ENCODE measurements around the gene ZRANB3.

The ZRANB3 gene

DNA sequence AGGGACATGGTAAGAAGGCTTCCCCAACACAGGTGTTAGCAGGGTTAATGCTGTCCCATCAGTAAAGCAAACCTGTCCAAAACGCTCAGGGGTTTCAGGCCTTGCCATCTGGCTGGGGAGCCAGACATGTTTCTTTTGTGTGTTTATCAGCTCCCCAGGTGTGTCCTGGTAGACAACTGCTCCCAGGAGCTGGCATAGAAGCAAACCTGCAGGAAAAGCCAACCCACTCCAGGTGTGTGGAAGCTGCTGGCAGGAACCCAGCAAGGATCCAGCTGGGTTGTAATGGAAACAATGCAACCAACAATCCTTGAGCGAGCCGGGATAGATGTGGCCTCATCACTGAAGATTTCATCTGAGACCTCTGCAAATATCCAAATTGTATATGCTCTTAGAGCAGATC lies 355.8 kb downstream of the ZRANB3 start:
- DNase-seq (ENCODE audit: low spot score): no peak

DNA sequence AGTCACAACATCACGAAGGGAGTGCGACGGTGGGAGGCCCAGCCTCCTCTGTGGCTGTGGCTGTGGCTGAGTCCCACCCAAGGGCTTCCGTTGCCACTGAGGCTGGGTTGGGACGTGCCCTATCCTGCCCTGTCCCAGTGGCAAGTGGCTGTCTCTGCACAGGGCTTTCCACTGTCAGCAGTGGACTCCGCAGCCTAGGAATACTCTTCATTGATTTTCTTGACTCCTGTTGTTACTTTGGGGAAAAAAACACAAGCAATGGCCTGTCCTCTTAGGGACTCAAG lies 356.3 kb downstream of the ZRANB3 start:
- no peak for DNase-seq (ENCODE audit: low spot score)

DNA sequence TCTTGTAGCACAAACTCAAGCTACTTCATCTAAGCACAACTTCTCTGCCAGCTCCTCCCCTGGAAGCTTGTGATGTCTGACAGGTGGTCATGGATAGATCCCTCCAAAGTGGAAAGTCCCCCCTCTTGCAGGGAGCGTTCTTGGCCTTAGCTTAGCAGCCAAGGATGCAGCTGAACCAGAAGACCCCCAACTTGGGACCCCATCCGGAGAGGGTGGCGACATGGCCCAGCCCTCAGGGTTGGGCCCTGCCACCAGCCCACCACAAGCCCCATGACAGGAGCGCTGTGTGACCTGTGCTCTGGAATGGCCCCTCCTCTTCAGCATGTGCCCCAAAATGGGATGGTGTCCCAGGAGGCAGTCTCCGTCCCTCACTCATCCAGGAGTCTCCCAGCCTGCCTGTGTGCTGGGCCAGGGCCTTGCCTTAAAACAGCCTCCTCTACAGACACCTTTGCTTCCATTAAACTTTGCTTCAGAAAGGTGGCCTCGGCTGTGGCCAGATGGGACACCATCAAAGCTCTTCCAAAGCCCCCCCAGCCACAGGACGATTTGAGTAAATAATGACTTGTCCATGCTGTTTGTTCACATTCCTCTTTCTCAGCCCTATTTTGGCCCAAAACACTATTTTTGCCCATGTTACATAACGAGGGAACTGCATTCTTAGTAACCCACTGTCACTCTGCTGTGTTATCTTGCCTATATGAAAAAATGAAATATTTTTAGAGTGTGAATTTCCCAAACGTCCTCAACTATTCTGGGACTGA lies 356.8 kb downstream of the ZRANB3 start:
- no peak for DNase-seq (ENCODE audit: low spot score)

DNA sequence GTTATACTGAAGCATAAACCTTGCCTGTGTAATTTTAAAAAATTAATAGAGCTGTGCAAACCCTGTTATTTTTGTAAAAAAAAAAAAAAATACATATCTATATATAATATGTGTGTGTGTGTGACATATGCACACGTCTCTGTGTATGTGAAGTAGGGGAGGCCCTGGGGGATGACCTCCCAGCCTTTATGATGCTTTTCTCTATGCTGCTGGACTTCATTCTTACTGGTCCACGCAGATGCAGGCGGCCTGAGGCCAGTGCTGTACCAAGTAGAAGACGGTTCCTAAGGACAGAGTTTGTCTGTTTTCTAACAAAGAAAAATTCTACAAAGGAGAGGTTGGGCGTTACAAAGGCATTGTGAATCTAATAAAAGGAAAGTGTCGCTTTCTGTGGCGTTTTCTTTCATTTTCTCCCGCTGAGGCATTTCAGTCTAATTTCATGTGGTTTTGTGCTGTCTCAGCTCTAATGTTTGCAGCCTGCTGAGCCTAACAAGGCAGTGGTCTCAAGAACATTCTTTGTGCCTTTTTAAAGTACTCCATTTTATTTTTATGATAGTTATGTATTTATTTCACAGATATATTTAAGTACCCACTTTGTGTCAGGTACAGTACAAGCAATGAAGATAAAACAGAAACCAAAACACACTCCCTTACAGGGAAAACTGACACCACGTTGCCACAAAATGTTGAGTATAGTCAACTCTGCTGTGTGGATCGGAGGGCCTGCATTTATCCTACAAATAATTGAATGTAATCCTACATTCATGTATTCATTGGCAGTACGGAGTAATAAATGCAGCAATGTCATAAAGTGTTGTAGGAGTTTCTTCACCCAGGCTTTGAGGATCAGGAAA lies 360.9 kb downstream of the ZRANB3 start:
- DNase-seq (ENCODE audit: low spot score): peak; percentile 31

DNA sequence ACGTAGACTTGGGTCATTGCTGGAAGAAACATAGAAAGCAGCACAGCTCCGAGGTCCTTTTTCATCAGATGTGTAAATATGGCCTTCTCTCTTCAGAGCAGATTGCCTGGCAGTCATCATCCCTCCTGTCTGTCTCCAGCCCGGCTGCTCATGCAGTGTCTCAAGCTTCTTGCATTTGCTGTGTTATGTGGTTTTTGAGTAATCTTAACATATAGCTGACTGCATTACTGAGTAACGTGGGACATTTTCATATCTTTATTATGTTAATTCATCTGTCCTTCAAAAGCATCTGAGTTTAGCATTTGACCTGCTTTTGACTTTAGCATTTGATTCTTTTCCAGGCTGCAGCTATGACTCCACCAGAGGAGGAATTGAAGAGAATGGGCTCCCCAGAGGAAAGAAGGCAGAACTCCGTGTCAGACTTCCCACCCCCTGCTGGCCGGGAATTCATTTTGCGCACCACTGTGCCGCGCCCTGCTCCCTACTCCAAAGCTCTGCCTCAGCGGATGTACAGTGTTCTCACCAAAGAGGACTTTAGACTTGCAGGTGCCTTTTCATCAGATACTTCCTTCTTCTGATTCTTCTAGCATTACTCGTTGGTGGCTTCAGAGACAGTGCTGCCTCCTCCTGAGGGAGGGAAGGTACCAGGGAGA lies 362.7 kb downstream of the ZRANB3 start:
- no peak for DNase-seq (ENCODE audit: low spot score)

DNA sequence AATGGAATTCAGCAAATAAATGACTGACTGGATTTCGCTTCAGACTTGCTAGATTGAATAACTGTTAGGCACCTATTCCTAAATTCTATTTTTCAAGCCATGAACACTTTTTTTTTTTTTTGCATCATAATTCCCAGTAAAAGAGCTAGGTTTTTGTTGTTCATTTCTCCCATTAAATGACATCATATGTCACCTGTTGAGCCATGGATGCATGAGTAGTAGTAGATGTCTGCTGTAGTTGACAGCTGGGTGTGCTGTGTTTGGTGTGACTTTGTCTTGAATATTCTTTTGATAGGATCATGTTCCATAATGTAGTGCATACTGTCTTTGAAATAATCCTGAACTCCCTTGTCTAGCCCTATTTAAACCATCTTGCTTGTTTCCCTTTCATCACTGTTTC lies 363.7 kb downstream of the ZRANB3 start:
- no peak for DNase-seq (ENCODE audit: low spot score)

DNA sequence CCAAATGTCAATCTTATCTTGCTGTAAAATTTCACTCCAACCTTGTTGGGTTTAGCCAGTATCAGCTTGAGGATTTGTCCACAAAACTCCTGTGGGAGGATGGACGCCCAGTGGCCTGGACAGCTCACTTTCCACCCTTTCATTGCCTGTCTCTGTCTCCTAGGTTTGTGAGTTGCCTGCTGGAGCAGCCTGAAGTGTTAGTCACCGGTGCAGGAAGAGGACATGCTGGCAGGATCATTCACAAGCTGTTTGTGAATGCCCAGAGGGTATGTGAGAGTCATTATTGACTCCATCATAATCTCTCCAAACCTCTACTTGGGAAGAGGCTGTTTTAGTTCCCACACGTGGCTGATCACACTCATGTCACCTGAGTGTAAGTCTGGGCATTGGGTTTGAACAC lies 366.6 kb downstream of the ZRANB3 start:
- no peak for DNase-seq (ENCODE audit: low spot score)

DNA sequence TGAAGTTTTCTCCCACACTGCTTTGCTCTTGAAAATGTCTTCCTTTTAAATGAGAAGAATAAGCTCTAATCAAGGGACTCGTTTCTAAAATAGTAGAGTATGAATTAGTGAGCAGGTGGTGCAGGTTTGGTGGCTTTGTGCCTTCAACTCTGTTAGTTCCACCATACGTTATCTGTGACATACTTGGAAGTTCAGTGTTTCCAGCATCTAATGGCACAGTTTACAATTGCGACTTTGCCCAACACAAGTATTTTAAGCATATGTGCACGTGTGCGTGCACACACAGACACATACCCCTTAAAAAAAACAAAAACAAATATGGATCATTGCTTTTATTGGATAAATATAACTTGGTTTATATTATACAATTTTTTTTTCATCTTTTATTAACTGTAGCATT lies 367.1 kb downstream of the ZRANB3 start:
- DNase-seq (ENCODE audit: low spot score): no peak

DNA sequence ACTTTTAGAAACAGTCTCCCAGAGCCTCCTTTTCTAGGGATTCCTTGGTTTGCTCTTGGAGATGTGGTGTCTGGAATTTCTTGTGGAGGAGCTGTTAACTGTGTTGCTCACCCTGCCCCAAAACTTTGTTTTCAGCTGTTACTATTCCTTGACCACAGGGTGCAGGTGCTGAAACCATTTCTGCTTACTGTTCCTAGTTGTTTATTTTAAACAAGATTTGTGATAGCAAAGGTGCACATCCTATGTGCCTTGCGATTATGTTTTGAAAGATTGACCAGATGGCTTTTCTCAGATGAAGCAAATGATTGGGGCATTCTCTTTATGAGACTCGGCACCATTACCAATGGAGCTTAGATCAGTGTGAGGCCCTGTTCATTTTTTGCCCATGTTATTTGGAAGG lies 367.7 kb downstream of the ZRANB3 start:
- DNase-seq (ENCODE audit: low spot score): no peak

DNA sequence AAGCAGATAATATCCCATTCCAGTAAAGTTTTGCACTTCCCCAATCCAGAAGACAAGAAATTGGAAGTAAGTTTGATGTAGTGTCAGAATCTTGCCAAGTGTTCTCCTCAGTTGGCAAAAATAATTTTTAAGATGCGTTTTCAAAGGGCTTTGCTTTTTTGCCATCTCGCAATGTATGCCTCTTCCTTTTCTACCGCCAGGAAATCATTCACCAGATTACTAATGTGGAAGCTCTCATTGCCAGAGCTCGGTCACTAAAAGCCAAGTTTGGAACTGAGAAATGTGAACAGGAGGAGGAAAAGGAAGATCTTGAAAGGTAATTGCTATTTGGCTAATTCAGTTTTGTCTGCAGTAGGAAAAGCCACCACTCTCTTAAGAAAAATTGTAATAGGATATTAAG lies 368.2 kb downstream of the ZRANB3 start:
- DNase-seq (ENCODE audit: low spot score): no peak

DNA sequence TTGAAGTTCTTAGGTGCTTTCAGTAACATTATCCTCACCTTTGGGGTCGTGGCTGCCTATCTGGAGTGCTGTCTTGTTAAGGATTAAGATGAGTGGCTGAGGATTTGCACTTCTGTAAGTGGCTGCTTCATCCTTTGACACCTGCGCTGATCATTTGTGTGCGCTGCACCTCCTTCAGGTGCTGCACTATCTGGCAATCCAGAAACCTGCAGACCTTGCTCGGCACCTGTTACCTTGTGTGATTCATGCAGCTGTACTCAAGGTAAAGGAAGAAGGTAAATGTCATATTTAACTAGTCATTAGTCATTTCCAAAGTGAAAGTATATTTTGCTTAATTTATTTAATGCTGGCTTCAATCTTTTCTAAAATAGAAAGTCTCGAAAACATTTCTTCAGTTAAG lies 368.6 kb downstream of the ZRANB3 start:
- no peak for DNase-seq (ENCODE audit: low spot score)

DNA sequence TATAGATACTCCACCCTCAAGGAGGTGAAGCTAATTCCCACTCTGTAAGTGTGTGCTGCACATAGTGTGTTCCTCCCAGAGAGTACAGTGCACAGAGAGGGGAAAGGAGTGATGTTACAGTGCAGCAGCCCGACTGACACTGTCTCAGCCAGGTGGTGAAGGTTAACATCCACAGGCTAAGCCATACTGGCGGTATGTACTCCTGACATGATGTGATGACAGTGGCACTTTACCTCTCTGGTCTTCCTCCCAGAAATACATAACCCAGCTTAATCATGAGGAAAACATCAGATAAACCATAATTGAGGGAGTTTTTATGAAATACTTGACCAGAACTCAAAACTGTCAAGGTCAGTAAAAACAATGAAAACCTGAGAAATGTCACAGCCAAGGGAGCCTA lies 371.8 kb downstream of the ZRANB3 start:
- no peak for DNase-seq (ENCODE audit: low spot score)

DNA sequence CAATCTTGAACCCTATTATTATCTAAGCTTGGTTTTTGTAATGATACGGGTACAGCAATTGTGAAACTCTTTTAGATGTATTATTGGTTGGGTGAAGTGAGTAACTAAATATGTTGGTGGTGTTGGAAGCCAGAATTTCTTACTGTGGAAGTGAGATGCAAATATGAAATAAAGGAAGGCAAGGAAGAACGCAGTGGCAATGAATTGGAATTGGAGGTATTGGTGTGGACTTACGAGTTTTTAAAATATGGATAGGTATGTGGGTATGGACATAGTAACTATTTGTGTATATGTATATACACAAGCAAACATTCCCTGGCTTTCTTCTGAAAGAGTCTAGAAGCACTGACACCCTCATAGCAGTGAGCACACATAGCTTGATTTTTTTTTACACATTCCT lies 373.2 kb downstream of the ZRANB3 start:
- no peak for DNase-seq (ENCODE audit: low spot score)

DNA sequence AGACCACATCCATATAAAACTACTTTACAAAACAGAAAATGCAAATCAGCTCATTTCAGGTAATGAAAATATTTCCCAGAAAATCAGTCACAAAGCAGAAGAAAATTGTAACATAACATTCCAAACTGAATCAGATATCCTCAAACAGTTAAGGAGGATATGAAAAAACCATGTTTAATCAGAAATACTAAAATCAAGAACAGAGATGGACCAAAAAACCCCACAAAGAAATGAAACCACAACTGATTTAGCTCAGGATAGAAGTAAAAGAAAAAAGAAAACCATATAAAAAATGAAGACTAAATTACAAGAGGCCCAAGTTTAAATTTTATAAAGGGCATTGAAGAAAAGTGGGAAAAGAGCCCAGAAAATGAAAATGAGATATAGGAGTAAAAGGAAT lies 376.1 kb downstream of the ZRANB3 start:
- DNase-seq (ENCODE audit: low spot score): no peak

DNA sequence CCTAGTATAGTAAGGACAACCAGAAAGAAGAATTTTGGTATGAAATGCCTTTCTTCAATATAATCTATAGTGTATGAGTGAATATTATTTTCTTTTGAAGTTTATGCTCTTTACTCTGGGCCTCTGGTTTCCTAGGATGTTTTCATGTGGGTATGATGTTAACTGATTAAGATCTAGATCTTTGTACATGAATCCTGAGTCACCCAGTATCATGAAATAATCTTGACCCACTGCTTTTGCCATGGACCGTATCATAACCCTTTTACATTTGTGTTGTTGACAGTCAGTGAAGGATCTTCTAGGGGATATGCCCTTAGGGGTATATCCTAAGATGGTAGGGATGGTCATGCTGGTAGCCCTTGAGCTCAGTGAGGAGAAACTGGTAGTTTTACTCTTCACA lies 378.7 kb downstream of the ZRANB3 start:
- DNase-seq (ENCODE audit: low spot score): no peak

DNA sequence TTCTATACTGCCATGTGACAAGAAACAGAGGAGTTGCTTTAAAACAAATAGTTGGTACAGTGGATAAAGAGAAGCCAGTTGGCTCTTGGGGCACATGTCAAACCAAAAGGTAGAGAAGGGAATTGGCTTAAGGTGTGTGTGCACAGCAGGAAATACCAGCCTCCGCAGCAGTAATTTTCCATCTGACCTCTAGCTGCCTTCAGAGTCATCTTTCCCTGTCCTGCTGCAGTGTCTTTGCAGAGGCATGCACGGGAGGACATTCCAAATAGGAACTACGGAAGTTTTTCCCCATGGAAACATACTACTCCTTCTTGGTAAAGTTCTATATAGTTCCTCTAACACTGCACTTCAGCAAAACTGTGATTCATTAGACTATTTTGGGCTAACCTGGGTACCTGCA lies 379.4 kb downstream of the ZRANB3 start:
- no peak for DNase-seq (ENCODE audit: low spot score)

DNA sequence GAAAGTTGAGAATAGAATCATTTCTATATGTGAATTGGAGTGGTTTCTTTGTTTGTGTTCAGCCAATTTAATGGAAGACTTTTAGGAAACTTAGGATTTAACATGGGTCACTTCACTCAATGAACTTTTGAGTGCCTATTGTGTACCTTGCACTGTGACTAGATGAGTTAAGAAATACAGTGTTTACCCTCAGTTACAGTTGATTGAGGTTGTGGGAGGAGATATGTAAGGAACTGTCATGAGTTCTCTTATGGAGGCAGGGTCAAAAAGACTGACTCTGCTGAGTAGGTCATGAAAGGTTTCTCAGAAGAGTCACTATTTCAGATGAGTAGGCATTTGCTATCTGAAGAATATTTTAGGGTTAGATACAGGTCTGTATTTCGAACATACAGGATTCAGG lies 380.3 kb downstream of the ZRANB3 start:
- no peak for DNase-seq (ENCODE audit: low spot score)

DNA sequence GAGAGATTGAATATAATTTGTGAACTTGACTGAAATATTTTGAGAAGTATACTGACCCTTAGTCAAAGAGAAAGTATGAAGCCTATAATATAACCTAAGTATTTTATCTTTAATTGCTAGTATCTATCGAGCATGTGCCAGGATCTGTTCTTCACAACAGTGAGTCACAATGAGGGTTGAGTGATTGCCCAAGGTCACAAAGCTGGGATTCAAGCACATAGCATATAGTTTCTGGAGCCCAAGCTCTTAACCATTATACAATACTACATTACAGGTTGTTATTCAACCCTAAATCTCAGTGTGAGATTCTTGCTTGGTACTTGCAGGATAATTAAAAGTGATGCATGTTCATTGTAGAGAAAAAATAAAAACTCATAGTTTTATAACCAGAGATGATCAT lies 381.8 kb downstream of the ZRANB3 start:
- DNase-seq (ENCODE audit: low spot score): no peak

DNA sequence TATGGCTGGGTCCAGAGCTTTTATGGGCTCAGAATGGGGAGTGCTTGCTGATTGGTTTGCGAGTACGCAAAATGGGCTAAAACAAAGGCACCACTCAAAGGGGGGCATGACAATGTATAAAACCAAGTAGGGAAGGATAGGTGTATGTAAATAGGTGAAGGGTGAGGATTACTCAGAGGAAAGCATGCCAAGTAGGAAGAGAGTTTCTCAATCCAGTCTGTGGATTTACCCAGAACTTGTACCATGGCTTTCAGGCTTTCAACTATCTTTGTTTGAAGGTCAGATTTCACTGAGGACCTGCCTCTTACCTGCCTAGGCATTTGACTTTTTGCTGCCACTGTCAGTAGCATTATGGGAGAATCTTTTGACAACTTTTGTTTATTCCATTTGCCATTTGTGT lies 386.7 kb downstream of the ZRANB3 start:
- DNase-seq (ENCODE audit: low spot score): no peak

DNA sequence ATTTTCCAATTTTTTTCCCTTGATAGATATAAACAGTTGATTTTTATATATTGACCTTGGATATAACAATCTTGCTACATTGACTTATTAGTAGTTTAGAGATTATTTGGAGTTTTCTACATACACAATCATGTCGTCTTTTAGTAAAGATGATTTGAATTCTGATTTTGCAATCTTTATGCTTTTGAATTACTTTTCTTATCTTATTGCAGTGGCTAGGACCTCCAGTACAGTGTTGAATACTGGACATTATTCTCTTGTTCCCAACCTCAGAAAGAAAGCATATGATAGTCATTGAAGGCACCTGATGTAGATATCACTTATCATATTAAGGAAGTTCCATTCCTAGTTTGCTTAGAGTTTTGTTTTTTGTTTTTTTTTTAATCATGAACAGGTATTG lies 388.7 kb downstream of the ZRANB3 start:
- DNase-seq (ENCODE audit: low spot score): no peak

DNA sequence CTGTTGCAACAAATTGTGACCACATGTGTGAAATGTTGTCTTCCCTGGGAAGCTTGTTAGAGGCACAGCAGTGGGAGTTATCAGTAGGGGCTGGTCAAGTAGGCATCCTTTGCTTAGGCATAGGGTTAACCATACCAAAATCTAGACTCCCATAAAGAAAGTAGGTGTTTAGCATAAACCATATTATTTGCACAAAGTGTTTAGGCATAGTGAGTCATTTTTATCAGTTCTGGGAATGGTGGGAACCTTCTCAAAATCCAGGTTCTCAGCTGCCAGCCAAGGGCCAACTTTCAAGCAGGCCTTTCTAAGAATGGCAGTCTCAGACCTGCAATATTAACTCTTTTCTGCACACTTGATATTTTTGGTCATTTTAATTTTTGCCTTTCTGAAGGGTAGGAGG lies 390.4 kb downstream of the ZRANB3 start:
- DNase-seq (ENCODE audit: low spot score): no peak

DNA sequence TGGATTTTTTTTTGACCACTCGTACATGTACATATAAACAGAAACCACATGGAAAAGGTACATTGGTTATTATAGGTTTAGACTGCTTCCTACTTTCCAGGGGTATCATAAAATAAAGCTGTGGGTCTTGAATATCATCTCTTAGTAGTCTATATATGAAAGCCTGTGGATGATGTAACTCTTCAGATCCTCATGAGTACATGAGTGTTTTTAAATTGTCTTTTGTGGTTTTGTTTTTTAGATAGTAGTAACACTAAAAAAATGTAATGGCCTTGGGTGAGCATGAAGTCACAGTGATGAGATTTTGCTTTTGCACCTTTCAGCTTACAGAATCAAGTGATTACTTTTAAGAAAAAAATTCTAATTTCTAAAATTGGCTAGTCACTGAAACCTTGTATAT lies 398.7 kb downstream of the ZRANB3 start:
- DNase-seq (ENCODE audit: low spot score): no peak

DNA sequence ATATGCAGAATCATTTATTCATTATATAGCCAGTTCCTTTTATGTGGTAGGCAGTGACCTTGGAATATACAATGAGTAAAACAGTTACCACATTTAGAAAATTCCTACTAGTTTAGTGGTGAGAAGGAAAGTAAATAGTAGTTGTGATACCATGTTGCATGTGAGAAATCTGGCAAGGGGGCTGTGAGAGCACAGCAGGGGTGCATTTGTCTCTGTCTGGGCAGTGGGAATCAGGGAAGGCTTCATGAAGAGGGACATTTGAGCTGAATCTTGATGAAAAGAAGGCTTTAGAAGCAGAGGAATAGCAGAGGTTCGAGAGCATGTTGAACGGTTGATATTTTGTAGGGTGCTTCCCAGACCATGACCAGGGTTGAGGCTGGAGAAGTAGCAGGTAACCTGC lies 400.3 kb downstream of the ZRANB3 start:
- DNase-seq (ENCODE audit: low spot score): no peak

All from activated CD4-positive, alpha-beta T cell treated with anti-CD3 and anti-CD28 coated beads, Interleukin-2, Interleukin-4, amounts not matched to agents 100 ng/mL and 50 ng/mL, durations not matched to agents 16 hours and 8 hours (primary cell).